ENCODE results near the gene GPS1. TPM values are rescaled to one million over a fixed set of nuclear protein-coding genes. Genes with fewer than 3 reads are reported as not detected.
A peak's percentile ranks its signal among the peaks of the same experiment; 100 is the strongest.

The GPS1 gene
- polyA plus RNA-seq, 1 donor: 97.1 TPM

GRCh38 chr17:82029391-82029790, 22.3 kb upstream of the GPS1 start:
- no peak for DNase-seq
- Histone ChIP-seq H3K4me1 (ENCODE audit: control insufficient read depth, insufficient read depth, low read length) (peaks cover 12% of the 10 kb centered on the region), H3K27ac (ENCODE audit: low read length) (no peak overlapping the region), H3K36me3 (ENCODE audit: control insufficient read depth, insufficient read depth, low read length) (peaks cover 25% of the 10 kb centered on the region), H3K9me3 (ENCODE audit: control insufficient read depth, low read depth, low read length) (peaks cover 3% of the 10 kb centered on the region), H3K4me3 (ENCODE audit: low read length) (no peak overlapping the region), H3K27me3 (ENCODE audit: control insufficient read depth, insufficient read depth, low read length) (peaks cover 6% of the 10 kb centered on the region)
- WGBS (ENCODE audit: insufficient coverage, low lambda C conversion rate): no CpG with 5 or more reads among the region's 16 CpGs

GRCh38 chr17:82029990-82030469, 21.7 kb upstream of the GPS1 start:
- peaks cover 3% of the 10 kb centered on the region for H3K9me3 ChIP-seq (ENCODE audit: control insufficient read depth, low read depth, low read length)

GRCh38 chr17:82030470-82031302, 21.0 kb upstream of the GPS1 start:
- Histone ChIP-seq H3K9me3 (ENCODE audit: control insufficient read depth, low read depth, low read length) (peaks cover 3% of the 10 kb centered on the region), H3K27me3 (ENCODE audit: control insufficient read depth, insufficient read depth, low read length) (peaks cover 6% of the 10 kb centered on the region), H3K4me1 (ENCODE audit: control insufficient read depth, insufficient read depth, low read length) (peaks cover 11% of the 10 kb centered on the region), H3K4me3 (ENCODE audit: low read length) (peak overlapping the region; percentile 49), H3K36me3 (ENCODE audit: control insufficient read depth, insufficient read depth, low read length) (peaks cover 27% of the 10 kb centered on the region), H3K27ac (ENCODE audit: low read length) (peak overlapping the region; percentile 17)
- WGBS (ENCODE audit: insufficient coverage, low lambda C conversion rate): no CpG with 5 or more reads among the region's 94 CpGs
- DNase-seq: peak; percentile 81 to 82

More at GRCh38 chr17:82029990-82030469, 21.7 kb upstream of the GPS1 start:
- Histone ChIP-seq H3K27me3 (ENCODE audit: control insufficient read depth, insufficient read depth, low read length) (peaks cover 6% of the 10 kb centered on the region), H3K36me3 (ENCODE audit: control insufficient read depth, insufficient read depth, low read length) (peaks cover 25% of the 10 kb centered on the region), H3K4me1 (ENCODE audit: control insufficient read depth, insufficient read depth, low read length) (peaks cover 11% of the 10 kb centered on the region), H3K4me3 (ENCODE audit: low read length) (no peak overlapping the region), H3K27ac (ENCODE audit: low read length) (no peak overlapping the region)
- WGBS (ENCODE audit: insufficient coverage, low lambda C conversion rate): no CpG with 5 or more reads among the region's 31 CpGs
- DNase-seq: no peak

GRCh38 chr17:82031303-82031884, 20.3 kb upstream of the GPS1 start, which contains the start of gene RAC3:
Gene RAC3 (plus strand): TSS chr17:82031678. CDS start chr17:82031762, 84 bp downstream.
- DNase-seq: no peak
- Histone ChIP-seq H3K4me3 (ENCODE audit: low read length) (peak within 1 kb of the TSS; percentile 49), H3K27ac (ENCODE audit: low read length) (peak within 1 kb of the TSS; percentile 17)

GRCh38 chr17:82031885-82032627, 19.6 kb upstream of the GPS1 start:
- peaks cover 3% of the 10 kb centered on the region for H3K9me3 ChIP-seq (ENCODE audit: control insufficient read depth, low read depth, low read length)
- peaks cover 6% of the 10 kb centered on the region for H3K27me3 ChIP-seq (ENCODE audit: control insufficient read depth, insufficient read depth, low read length)
- WGBS (ENCODE audit: insufficient coverage, low lambda C conversion rate): no CpG with 5 or more reads among the region's 59 CpGs
- peak in 1 of 2 donors; percentile 67 for DNase-seq
- H3K27ac ChIP-seq (ENCODE audit: low read length): no peak overlapping the region
- H3K4me1 ChIP-seq (ENCODE audit: control insufficient read depth, insufficient read depth, low read length): peaks cover 22% of the 10 kb centered on the region
- peaks cover 21% of the 10 kb centered on the region for H3K36me3 ChIP-seq (ENCODE audit: control insufficient read depth, insufficient read depth, low read length)
- peak overlapping the region; percentile 32 for H3K4me3 ChIP-seq (ENCODE audit: low read length)

More at GRCh38 chr17:82031303-82031884, 20.3 kb upstream of the GPS1 start, which contains the start of gene RAC3:
- WGBS (ENCODE audit: insufficient coverage, low lambda C conversion rate): no CpG with 5 or more reads among the region's 96 CpGs
- H3K36me3 ChIP-seq (ENCODE audit: control insufficient read depth, insufficient read depth, low read length): peaks cover 25% of the 10 kb centered on the region
- H3K9me3 ChIP-seq (ENCODE audit: control insufficient read depth, low read depth, low read length): peaks cover 3% of the 10 kb centered on the region
- peaks cover 6% of the 10 kb centered on the region for H3K27me3 ChIP-seq (ENCODE audit: control insufficient read depth, insufficient read depth, low read length)
- peaks cover 17% of the 10 kb centered on the region for H3K4me1 ChIP-seq (ENCODE audit: control insufficient read depth, insufficient read depth, low read length)

GRCh38 chr17:82033359-82034085, 18.2 kb upstream of the GPS1 start:
- no peak for DNase-seq
- H3K27me3 ChIP-seq (ENCODE audit: control insufficient read depth, insufficient read depth, low read length): peaks cover 6% of the 10 kb centered on the region
- H3K27ac ChIP-seq (ENCODE audit: low read length): no peak overlapping the region
- WGBS (ENCODE audit: insufficient coverage, low lambda C conversion rate): no CpG with 5 or more reads among the region's 38 CpGs
- H3K4me3 ChIP-seq (ENCODE audit: low read length): no peak overlapping the region
- peaks cover 27% of the 10 kb centered on the region for H3K4me1 ChIP-seq (ENCODE audit: control insufficient read depth, insufficient read depth, low read length)
- peaks cover 3% of the 10 kb centered on the region for H3K9me3 ChIP-seq (ENCODE audit: control insufficient read depth, low read depth, low read length)
- peaks cover 11% of the 10 kb centered on the region for H3K36me3 ChIP-seq (ENCODE audit: control insufficient read depth, insufficient read depth, low read length)

GRCh38 chr17:82034371-82035011, 17.2 kb upstream of the GPS1 start:
- Histone ChIP-seq H3K36me3 (ENCODE audit: control insufficient read depth, insufficient read depth, low read length) (peaks cover 4% of the 10 kb centered on the region), H3K9me3 (ENCODE audit: control insufficient read depth, low read depth, low read length) (peaks cover 3% of the 10 kb centered on the region), H3K4me1 (ENCODE audit: control insufficient read depth, insufficient read depth, low read length) (peaks cover 27% of the 10 kb centered on the region), H3K27me3 (ENCODE audit: control insufficient read depth, insufficient read depth, low read length) (peaks cover 6% of the 10 kb centered on the region), H3K27ac (ENCODE audit: low read length) (no peak overlapping the region), H3K4me3 (ENCODE audit: low read length) (no peak overlapping the region)
- no peak for DNase-seq
- WGBS (ENCODE audit: insufficient coverage, low lambda C conversion rate): 87% methylated on average over 3 of the region's 23 CpGs

GRCh38 chr17:82035488-82035887, 16.2 kb upstream of the GPS1 start:
- Histone ChIP-seq H3K4me1 (ENCODE audit: control insufficient read depth, insufficient read depth, low read length) (peaks cover 27% of the 10 kb centered on the region), H3K27ac (ENCODE audit: low read length) (no peak overlapping the region), H3K36me3 (ENCODE audit: control insufficient read depth, insufficient read depth, low read length) (peaks cover 4% of the 10 kb centered on the region), H3K27me3 (ENCODE audit: control insufficient read depth, insufficient read depth, low read length) (peaks cover 6% of the 10 kb centered on the region), H3K9me3 (ENCODE audit: control insufficient read depth, low read depth, low read length) (peaks cover 3% of the 10 kb centered on the region), H3K4me3 (ENCODE audit: low read length) (no peak overlapping the region)
- DNase-seq: no peak
- WGBS (ENCODE audit: insufficient coverage, low lambda C conversion rate): no CpG with 5 or more reads among the region's 8 CpGs

- no CpG with 5 or more reads among the region's 20 CpGs for WGBS (ENCODE audit: insufficient coverage, low lambda C conversion rate)
- Histone ChIP-seq H3K9me3 (ENCODE audit: control insufficient read depth, low read depth, low read length) (peaks cover 3% of the 10 kb centered on the region), H3K27ac (ENCODE audit: low read length) (no peak overlapping the region), H3K36me3 (ENCODE audit: control insufficient read depth, insufficient read depth, low read length) (peaks cover 4% of the 10 kb centered on the region), H3K4me1 (ENCODE audit: control insufficient read depth, insufficient read depth, low read length) (peaks cover 23% of the 10 kb centered on the region), H3K4me3 (ENCODE audit: low read length) (peak overlapping the region; percentile 79), H3K27me3 (ENCODE audit: control insufficient read depth, insufficient read depth, low read length) (peaks cover 6% of the 10 kb centered on the region)
- DNase-seq: no peak
These were observed 15.6 kb upstream of the GPS1 start for GRCh38 chr17:82035956-82036633.

Measured in large intestine (tissue), 3 donors.